Neural progenitor cell (in vitro differentiated cells): ENCODE results near the gene WWOX.

Source experiments
- CTCF ChIP-seq: fragments of 200-600 bp; sonication (generic); IDR thresholded peaks from 2 replicates; pipeline ENCODE4 v1.5.1; 2017; ENCODE audit warnings: antibody characterized with exemption, mild to moderate bottlenecking
- EZH2 ChIP-seq: fragments of 200-600 bp; sonication (generic); IDR thresholded peaks from 2 replicates; pipeline ENCODE4 v1.6.1; 2017; ENCODE audit warnings: antibody characterized with exemption, mild to moderate bottlenecking, moderate library complexity
- EZH2phosphoT487 ChIP-seq: fragments of 200-600 bp; sonication (generic); IDR thresholded peaks from 2 replicates; pipeline ENCODE4 v1.6.1; 2017; ENCODE audit warnings: antibody characterized with exemption

GRCh38 chr16:78281115-78281514 lies 181.7 kb downstream of the WWOX start:
- no peak for TF ChIP-seq CTCF
- no peak for TF ChIP-seq EZH2
- TF ChIP-seq EZH2phosphoT487, result no peak
